ENCODE measurements around the gene SAMD13. TPM values are rescaled to one million over a fixed set of nuclear protein-coding genes. Genes with fewer than 3 reads are reported as not detected.

SAMD13 gene
- polyA plus RNA-seq, 1 donor = 4.0 TPM

- Histone ChIP-seq H3K4me1 (ENCODE audit: control insufficient read depth, insufficient read depth, low read length) (peaks cover 51% of the 10 kb centered on the region), H3K4me3 (ENCODE audit: low read length) (no peak overlapping the region), H3K36me3 (ENCODE audit: control insufficient read depth, insufficient read depth, low read length) (no peaks in the 10 kb centered on the region), H3K27ac (ENCODE audit: low read length) (no peak overlapping the region), H3K27me3 (ENCODE audit: control insufficient read depth, insufficient read depth, low read length) (no peaks in the 10 kb centered on the region), H3K9me3 (ENCODE audit: control insufficient read depth, low read depth, low read length) (no peaks in the 10 kb centered on the region)
- DNase-seq = no peak
- WGBS (ENCODE audit: insufficient coverage, low lambda C conversion rate) = no CpG with 5 or more reads among the region's 2 CpGs
Observed at GRCh38 chr1:84264961-84265360, 36.5 kb upstream of the SAMD13 start.

- Histone ChIP-seq H3K4me1 (ENCODE audit: control insufficient read depth, insufficient read depth, low read length) (peaks cover 46% of the 10 kb centered on the region), H3K27ac (ENCODE audit: low read length) (no peak overlapping the region), H3K36me3 (ENCODE audit: control insufficient read depth, insufficient read depth, low read length) (no peaks in the 10 kb centered on the region), H3K9me3 (ENCODE audit: control insufficient read depth, low read depth, low read length) (peaks cover 3% of the 10 kb centered on the region), H3K27me3 (ENCODE audit: control insufficient read depth, insufficient read depth, low read length) (no peaks in the 10 kb centered on the region), H3K4me3 (ENCODE audit: low read length) (no peak overlapping the region)
- no peak for DNase-seq
- no CpG with 5 or more reads among the region's 3 CpGs for WGBS (ENCODE audit: insufficient coverage, low lambda C conversion rate)
Observed at GRCh38 chr1:84265867-84266266, 35.6 kb upstream of the SAMD13 start.

GRCh38 chr1:84266748-84267147 is 34.8 kb upstream of the SAMD13 start:
- Histone ChIP-seq H3K27ac (ENCODE audit: low read length) (peak overlapping the region; percentile 41), H3K36me3 (ENCODE audit: control insufficient read depth, insufficient read depth, low read length) (no peaks in the 10 kb centered on the region), H3K9me3 (ENCODE audit: control insufficient read depth, low read depth, low read length) (peaks cover 3% of the 10 kb centered on the region), H3K27me3 (ENCODE audit: control insufficient read depth, insufficient read depth, low read length) (no peaks in the 10 kb centered on the region), H3K4me1 (ENCODE audit: control insufficient read depth, insufficient read depth, low read length) (peaks cover 52% of the 10 kb centered on the region), H3K4me3 (ENCODE audit: low read length) (no peak overlapping the region)
- no CpG with 5 or more reads among the region's 1 CpG for WGBS (ENCODE audit: insufficient coverage, low lambda C conversion rate)
- DNase-seq = peak in 1 of 2 donors; percentile 48

GRCh38 chr1:84267476-84267875 is 34.0 kb upstream of the SAMD13 start:
- DNase-seq = peak in 1 of 2 donors; percentile 47
- H3K27ac ChIP-seq (ENCODE audit: low read length) = peak overlapping the region; percentile 41
- peaks cover 58% of the 10 kb centered on the region for H3K4me1 ChIP-seq (ENCODE audit: control insufficient read depth, insufficient read depth, low read length)
- H3K4me3 ChIP-seq (ENCODE audit: low read length) = no peak overlapping the region
- no peaks in the 10 kb centered on the region for H3K27me3 ChIP-seq (ENCODE audit: control insufficient read depth, insufficient read depth, low read length)
- H3K36me3 ChIP-seq (ENCODE audit: control insufficient read depth, insufficient read depth, low read length) = no peaks in the 10 kb centered on the region
- peaks cover 3% of the 10 kb centered on the region for H3K9me3 ChIP-seq (ENCODE audit: control insufficient read depth, low read depth, low read length)

GRCh38 chr1:84268346-84268745 is 33.2 kb upstream of the SAMD13 start:
- peaks cover 58% of the 10 kb centered on the region for H3K4me1 ChIP-seq (ENCODE audit: control insufficient read depth, insufficient read depth, low read length)
- no peak for DNase-seq
- WGBS (ENCODE audit: insufficient coverage, low lambda C conversion rate) = no CpG with 5 or more reads among the region's 1 CpG

GRCh38 chr1:84269306-84269705 is 32.2 kb upstream of the SAMD13 start:
- Histone ChIP-seq H3K4me3 (ENCODE audit: low read length) (no peak overlapping the region), H3K4me1 (ENCODE audit: control insufficient read depth, insufficient read depth, low read length) (peaks cover 58% of the 10 kb centered on the region), H3K27ac (ENCODE audit: low read length) (peak overlapping the region; percentile 61), H3K9me3 (ENCODE audit: control insufficient read depth, low read depth, low read length) (peaks cover 3% of the 10 kb centered on the region), H3K36me3 (ENCODE audit: control insufficient read depth, insufficient read depth, low read length) (no peaks in the 10 kb centered on the region), H3K27me3 (ENCODE audit: control insufficient read depth, insufficient read depth, low read length) (no peaks in the 10 kb centered on the region)
- peak; percentile 58 to 83 for DNase-seq
- WGBS (ENCODE audit: insufficient coverage, low lambda C conversion rate) = 0% methylated on average over 1 of the region's 2 CpGs

More at GRCh38 chr1:84268346-84268745, 33.2 kb upstream of the SAMD13 start:
- Histone ChIP-seq H3K4me3 (ENCODE audit: low read length) (no peak overlapping the region), H3K36me3 (ENCODE audit: control insufficient read depth, insufficient read depth, low read length) (no peaks in the 10 kb centered on the region), H3K27me3 (ENCODE audit: control insufficient read depth, insufficient read depth, low read length) (no peaks in the 10 kb centered on the region), H3K9me3 (ENCODE audit: control insufficient read depth, low read depth, low read length) (peaks cover 3% of the 10 kb centered on the region), H3K27ac (ENCODE audit: low read length) (no peak overlapping the region)

GRCh38 chr1:84271441-84272151 is 29.9 kb upstream of the SAMD13 start:
- H3K9me3 ChIP-seq (ENCODE audit: control insufficient read depth, low read depth, low read length) = peaks cover 3% of the 10 kb centered on the region
- no peaks in the 10 kb centered on the region for H3K27me3 ChIP-seq (ENCODE audit: control insufficient read depth, insufficient read depth, low read length)
- H3K4me1 ChIP-seq (ENCODE audit: control insufficient read depth, insufficient read depth, low read length) = peaks cover 49% of the 10 kb centered on the region
- WGBS (ENCODE audit: insufficient coverage, low lambda C conversion rate) = 0% methylated on average over 1 of the region's 6 CpGs
- no peaks in the 10 kb centered on the region for H3K36me3 ChIP-seq (ENCODE audit: control insufficient read depth, insufficient read depth, low read length)
- DNase-seq = peak in 1 of 2 donors; percentile 59
- no peak overlapping the region for H3K4me3 ChIP-seq (ENCODE audit: low read length)
- H3K27ac ChIP-seq (ENCODE audit: low read length) = peak overlapping the region; percentile 83

- Histone ChIP-seq H3K36me3 (ENCODE audit: control insufficient read depth, insufficient read depth, low read length) (no peaks in the 10 kb centered on the region), H3K27me3 (ENCODE audit: control insufficient read depth, insufficient read depth, low read length) (no peaks in the 10 kb centered on the region), H3K4me3 (ENCODE audit: low read length) (no peak overlapping the region), H3K9me3 (ENCODE audit: control insufficient read depth, low read depth, low read length) (peaks cover 3% of the 10 kb centered on the region), H3K4me1 (ENCODE audit: control insufficient read depth, insufficient read depth, low read length) (peaks cover 41% of the 10 kb centered on the region), H3K27ac (ENCODE audit: low read length) (peak overlapping the region; percentile 83)
- DNase-seq = peak; percentile 83 to 91
- WGBS (ENCODE audit: insufficient coverage, low lambda C conversion rate) = no CpG with 5 or more reads among the region's 1 CpG
Observed at GRCh38 chr1:84272401-84272800, 29.1 kb upstream of the SAMD13 start.

- no peak overlapping the region for H3K27ac ChIP-seq (ENCODE audit: low read length)
- H3K27me3 ChIP-seq (ENCODE audit: control insufficient read depth, insufficient read depth, low read length) = no peaks in the 10 kb centered on the region
- WGBS (ENCODE audit: insufficient coverage, low lambda C conversion rate) = 100% methylated on average over 1 of the region's 1 CpG
- peaks cover 2% of the 10 kb centered on the region for H3K4me1 ChIP-seq (ENCODE audit: control insufficient read depth, insufficient read depth, low read length)
- no peak for DNase-seq
- H3K36me3 ChIP-seq (ENCODE audit: control insufficient read depth, insufficient read depth, low read length) = no peaks in the 10 kb centered on the region
- no peaks in the 10 kb centered on the region for H3K9me3 ChIP-seq (ENCODE audit: control insufficient read depth, low read depth, low read length)
- H3K4me3 ChIP-seq (ENCODE audit: low read length) = no peak overlapping the region
Observed at GRCh38 chr1:84277343-84278059, 24.0 kb upstream of the SAMD13 start.

GRCh38 chr1:84278905-84279304 is 22.6 kb upstream of the SAMD13 start:
- H3K27me3 ChIP-seq (ENCODE audit: control insufficient read depth, insufficient read depth, low read length) = no peaks in the 10 kb centered on the region
- WGBS (ENCODE audit: insufficient coverage, low lambda C conversion rate) = no CpG with 5 or more reads among the region's 7 CpGs
- H3K9me3 ChIP-seq (ENCODE audit: control insufficient read depth, low read depth, low read length) = no peaks in the 10 kb centered on the region
- peak in 1 of 2 donors; percentile 47 for DNase-seq
- H3K36me3 ChIP-seq (ENCODE audit: control insufficient read depth, insufficient read depth, low read length) = no peaks in the 10 kb centered on the region
- H3K4me3 ChIP-seq (ENCODE audit: low read length) = no peak overlapping the region
- peaks cover 2% of the 10 kb centered on the region for H3K4me1 ChIP-seq (ENCODE audit: control insufficient read depth, insufficient read depth, low read length)
- peak overlapping the region; percentile 31 for H3K27ac ChIP-seq (ENCODE audit: low read length)

Data from large intestine (tissue), 3 donors.